Glomerular endothelial cell (primary cell): ENCODE measurements around the gene TMPRSS4. TPM values are rescaled to one million over a fixed set of nuclear protein-coding genes. Genes with fewer than 3 reads are reported as not detected.

Experiments used
- DNase-seq: peaks from one replicate; pipeline ENCODE4 v3.0.0-alpha.2; 2011; ENCODE audit warnings: low read depth, low spot score; ENCODE audit errors: extremely low read depth
- total RNA-seq: library from RNA; depleted of rRNA; stranded (reverse); fragments of >200 nt; gene quantifications from 2 replicates; pipeline ENCODE4 v1.2.3, GENCODE V29; 2015

TMPRSS4 gene
- total RNA-seq, 1 donor from 2014 or later, result not detected

DNA sequence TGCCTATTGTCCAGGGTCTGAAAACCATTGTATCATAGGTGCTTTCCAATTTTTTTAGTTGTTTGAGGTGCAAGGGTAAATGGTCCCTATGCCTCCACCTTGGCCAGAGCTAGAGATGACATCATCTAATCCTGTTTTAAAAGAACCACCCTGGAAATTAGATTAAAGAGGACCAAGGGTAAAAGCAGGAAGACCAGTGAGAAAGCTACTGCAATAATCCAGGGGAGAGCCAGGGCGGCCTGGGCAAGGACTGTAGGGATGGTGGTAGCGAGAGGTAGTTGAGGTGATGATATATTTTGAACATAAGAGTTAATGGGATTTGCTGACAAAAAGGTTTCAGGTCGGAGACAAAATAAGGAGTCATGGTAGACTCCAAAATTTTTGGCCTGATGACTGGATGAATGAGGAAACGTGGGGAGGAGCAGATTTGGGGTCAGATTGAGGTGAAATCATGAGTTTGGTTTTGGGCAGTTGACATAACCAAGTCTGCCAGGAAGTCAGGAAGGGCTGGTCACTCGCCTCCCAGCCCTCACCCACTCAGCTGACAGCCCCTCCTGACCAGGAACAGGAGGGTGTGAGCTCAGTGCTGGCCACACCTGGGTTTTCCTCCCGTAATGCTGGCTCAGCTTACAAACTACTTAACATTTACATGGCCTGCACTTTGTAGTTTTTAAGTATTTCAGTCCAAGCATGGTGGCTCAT lies 52.7 kb downstream of the TMPRSS4 start:
- DNase-seq, result no peak

GRCh38 chr11:118132385-118133151 lies 55.7 kb downstream of the TMPRSS4 start:
- DNase-seq, result no peak

- DNase-seq, result no peak
Measured at GRCh38 chr11:118133816-118134215, 56.9 kb downstream of the TMPRSS4 start.

GRCh38 chr11:118135051-118135795 lies 58.3 kb downstream of the TMPRSS4 start:
- DNase-seq, result no peak

- DNase-seq, result no peak
Measured at GRCh38 chr11:118135796-118136165, 58.9 kb downstream of the TMPRSS4 start.

DNA sequence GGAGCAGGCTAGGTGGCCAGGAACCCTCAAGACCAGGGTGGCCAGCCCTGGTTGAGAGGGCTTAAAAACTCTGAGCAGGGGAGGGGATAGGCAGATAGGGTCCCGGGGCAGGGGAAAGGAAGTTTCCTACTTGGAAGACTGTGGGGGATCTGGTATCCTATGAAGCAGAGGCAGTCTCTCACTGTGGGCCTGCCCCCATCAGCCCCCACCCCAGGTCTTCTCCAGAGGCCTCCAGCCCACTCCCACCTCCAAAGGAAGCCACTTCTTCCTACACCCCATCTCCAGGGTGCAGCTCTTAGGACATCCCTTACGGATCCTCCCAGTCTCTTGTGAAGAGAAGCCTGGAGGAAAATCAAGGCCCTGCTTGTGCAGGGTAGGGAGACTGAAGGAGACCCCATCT lies 59.5 kb downstream of the TMPRSS4 start:
- DNase-seq, result no peak

DNA sequence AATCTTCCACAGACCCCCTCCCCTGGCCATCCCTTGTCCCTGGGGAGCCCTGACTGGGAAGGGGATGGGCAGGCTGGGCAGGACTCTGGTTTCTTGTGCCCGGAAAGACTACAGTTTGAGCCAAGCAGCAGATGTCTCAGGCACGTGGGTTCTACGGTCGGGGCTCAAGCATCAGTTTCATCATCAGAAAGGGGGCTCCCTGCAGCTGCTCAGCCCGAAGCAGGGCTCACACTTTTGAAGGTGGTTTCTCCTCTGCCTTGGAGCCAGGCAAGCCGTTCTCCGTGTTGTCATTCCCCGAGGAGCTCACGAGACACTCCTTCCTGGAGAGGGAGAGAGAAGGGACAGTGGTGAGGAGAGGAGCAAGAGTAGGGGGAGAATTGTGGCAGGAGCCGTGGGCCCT lies 59.9 kb downstream of the TMPRSS4 start:
- DNase-seq, result no peak

DNA sequence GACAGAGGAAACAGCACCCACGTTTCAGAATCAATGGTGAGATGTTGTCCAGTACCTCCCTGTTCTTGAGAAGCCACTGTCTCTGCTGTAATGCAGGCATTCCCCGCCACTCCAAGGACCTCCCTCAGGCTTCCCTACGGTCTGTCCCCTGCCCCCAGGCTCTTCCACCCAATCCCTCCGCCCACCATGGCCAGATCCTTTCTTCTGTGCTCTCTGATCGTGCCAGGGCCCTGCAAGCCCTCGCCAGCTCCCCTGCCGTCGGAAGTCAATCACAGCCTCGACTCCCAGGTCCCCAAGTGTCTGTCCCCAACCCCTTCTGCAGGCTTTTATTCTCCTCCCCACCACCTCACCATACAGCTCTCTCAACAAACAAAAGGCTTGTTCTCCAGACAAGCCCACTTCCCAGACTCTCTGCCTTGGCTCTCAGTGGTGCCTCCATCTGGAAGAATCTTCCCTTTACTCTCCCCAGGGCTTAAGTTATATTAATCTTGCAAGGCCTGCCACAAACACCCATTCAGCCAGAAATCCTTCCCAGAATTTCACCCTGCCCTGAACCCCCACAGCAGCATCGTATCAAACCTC lies 62.1 kb downstream of the TMPRSS4 start:
- no peak for DNase-seq

- DNase-seq, result no peak
Measured at GRCh38 chr11:118139578-118139977, 62.7 kb downstream of the TMPRSS4 start.

- DNase-seq, result no peak
Measured at GRCh38 chr11:118142081-118142480, 65.2 kb downstream of the TMPRSS4 start.

DNA sequence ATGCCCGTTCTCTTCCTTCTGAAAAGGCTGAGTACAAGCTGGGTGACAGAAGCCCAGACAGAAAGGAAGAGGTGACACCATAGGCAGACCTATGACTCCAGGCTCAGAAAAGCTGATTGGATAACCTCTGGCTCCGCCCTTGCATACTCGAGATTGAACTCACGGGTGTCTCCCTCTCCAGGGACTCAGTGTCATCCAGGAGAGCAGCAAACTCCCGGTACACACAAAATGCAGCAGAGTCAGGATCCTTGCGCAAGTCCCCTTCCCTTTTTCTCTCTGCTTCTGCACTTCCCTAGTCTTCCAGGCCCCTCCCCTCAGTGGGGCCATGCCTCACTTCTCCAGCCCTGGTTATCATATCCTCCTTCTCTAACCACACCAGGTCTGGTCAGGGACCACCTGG lies 65.9 kb downstream of the TMPRSS4 start:
- no peak for DNase-seq

GRCh38 chr11:118143661-118144185 lies 66.8 kb downstream of the TMPRSS4 start:
- DNase-seq, result no peak

GRCh38 chr11:118144301-118145268 lies 67.7 kb downstream of the TMPRSS4 start:
- no peak for DNase-seq

DNA sequence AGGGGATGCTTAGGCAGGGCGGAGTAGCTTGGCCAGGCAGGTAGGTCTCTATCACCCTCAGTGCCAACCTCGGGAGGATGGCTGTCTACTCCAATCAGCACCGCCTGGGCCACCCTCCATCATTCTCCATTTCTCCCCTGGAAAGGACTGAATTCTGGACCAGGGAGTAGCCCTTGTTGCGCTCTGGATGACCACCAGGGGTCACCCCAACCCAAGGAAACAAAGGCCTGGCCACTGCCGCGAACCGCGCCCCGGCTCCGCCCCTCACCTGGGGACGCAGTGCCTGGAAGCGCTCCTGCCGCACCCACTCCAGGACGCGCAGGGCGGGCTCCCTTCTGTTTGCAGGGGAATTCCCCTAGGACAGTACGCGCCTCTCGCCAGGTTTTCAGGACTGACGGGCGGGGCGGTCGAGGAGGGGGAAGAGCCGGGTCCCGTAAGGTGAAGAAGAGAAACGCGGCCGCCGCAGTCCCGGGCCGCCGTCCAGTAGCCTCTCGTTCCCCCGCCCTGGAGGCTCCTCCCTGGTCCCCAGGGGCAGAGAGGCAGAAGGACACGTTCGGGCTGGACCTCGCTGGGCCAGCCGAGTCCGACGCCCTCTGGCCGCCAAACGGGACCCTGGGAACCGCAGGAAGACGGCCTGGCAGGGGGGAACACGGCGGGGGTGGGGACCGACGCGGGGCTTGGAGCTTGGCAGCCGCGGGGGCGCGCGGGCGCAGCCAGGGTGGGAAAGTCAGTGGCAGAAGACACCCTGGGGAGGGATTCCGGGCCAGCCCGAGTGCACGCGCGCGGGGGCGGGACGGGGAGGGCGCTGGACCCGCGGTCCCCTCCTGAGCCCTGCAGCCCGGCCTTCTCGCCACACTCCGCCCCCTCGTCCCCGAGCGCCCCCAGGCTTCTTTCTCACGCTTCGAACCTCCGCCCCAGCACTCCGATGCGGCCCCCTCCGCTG lies 68.7 kb downstream of the TMPRSS4 start:
- DNase-seq, result peak; percentile 5

- DNase-seq, result no peak
Measured at GRCh38 chr11:118146554-118146953, 69.7 kb downstream of the TMPRSS4 start.

DNA sequence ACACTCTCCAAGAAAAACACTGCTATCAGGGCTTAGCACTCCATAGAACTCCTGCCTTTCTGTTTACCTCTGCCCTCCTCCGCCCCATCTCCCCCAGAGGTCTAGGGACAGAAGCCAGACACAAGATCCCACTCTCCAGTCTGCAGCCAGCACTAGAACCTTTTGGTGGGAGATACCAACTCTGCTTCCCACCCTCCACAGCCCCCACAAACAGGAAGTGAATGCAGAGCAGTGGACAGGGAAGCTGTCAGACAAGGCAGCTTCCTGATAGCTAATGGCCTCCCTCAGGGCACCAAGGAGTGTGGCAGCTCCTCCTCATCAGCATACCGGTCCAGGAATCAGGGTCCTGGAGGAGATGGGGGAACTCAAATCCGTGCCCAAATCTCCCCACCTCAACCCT lies 70.6 kb downstream of the TMPRSS4 start:
- no peak for DNase-seq

DNA sequence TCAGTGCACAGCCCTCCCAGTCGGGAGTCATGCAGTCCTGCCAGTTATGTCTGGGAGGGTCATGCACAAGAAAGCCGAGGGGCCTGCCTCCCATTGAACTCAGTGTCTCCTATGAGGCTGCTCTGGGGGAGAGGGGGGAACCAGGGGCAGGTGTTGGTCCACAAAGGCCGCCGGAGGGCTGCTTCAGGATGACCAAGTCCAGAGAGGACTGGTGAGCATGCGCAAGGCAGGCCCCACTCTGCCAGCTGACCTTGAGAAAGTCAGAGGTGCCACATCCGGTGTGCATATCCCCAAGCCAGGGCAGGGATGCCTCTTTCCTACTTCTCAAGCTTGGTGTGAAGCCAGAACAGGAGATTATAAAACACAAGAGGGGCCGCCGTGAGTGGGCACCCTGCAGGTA lies 71.4 kb downstream of the TMPRSS4 start:
- DNase-seq, result no peak

DNA sequence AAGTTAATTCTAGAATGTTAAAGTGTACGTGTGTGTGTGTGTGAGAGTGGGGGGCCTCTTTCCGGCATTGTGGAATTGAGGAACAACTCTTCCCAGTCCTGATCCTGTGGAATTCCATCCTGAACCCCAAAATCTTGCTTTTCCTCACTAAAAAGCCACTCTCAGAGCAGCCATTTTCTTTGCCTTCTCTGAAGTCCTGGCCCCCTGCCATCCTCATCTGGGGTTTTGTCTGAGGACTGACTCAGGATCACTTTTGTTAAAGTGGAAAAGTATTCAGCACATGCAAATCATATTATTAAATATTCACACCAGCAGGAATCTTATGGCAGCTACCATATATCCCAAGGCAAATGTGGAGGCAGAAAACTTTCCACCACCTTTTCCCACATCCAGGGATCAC lies 72.0 kb downstream of the TMPRSS4 start:
- no peak for DNase-seq

DNA sequence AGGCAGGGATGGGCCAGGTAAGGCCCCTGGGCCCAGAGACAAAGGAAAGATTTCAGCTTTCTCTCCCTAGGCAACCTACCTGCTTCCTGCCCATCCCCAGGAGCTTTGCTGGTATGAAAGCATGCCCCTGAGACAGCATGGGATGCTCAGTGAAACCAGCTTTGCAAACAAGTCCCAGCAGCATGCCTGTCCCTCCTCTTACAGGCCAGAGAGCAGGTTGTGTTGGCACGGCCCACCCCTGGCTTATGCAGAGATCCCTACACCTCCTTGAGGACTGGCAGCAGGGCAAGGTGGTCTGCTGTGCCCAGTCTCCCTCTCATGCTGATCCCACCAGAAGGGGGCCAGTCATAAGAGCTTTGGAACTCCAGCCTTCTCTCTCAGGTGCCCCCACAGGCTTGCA lies 72.6 kb downstream of the TMPRSS4 start:
- no peak for DNase-seq
